HG03521 (cell line): ENCODE data around the gene MGAM2.

Experiments
- ATAC-seq: cut with Tn5 transposase; IDR thresholded peaks from one replicate; pipeline ENCODE4 v1.9.1; 2021; ENCODE audit warnings: mild to moderate bottlenecking, moderate library complexity; ENCODE audit not compliant: unreplicated experiment

The MGAM2 gene

DNA sequence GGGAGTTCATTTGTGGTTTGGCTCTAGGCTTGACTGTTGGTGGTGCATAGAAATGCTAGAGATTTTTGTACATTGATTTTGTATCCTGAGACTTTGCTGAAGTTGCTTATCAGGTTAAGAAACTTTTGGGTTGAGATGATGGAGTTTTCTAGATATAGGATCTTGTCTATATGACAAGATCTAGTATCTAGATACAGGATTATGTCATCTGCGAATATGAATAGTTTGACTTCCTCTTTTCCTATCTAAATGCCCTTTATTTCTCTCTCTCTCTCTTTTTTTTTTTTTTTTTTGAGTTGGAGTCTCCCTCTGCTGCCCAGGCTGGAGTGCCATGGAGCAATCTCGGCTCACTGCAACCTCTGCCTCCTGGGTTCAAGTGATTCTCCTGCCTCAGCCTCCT, 62.9 kb downstream of the MGAM2 start:
- ATAC-seq, result no peak

DNA sequence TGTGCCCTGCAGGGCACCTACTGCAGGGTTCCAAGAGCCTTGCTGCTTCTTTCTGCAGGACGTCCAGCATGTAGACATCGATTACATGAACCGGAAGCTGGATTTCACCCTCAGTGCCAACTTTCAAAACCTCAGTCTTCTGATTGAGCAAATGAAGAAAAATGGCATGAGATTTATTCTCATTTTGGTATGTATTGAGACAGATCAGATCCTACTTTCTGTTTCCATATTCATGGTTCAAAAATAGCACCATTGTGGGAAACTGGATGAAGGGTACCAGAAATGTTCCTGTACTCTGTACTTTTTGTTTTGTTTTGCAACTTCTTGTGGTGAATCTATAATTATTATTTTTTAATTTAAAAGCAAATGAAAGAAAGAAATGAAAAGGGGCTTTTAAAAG, 64.1 kb downstream of the MGAM2 start:
- no peak for ATAC-seq

DNA sequence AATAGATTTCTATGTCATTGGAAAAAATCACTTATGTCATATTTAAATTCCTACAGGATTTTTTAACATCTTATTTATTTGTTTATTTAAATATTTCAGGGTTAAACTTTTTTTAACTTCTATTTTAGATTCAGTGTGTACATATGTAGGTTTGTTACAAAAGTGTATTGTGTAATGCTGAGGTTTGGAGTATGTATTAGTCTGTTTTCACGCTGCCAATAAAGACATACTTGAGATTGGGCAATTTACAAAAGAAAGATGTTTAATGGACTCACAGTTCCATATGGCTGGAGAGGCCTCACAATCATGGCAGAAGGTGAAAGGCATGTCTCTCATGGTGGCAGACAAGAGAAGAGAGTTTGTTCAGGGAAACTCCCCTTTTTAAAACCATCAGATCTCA, 65.4 kb downstream of the MGAM2 start:
- ATAC-seq, result no peak

DNA sequence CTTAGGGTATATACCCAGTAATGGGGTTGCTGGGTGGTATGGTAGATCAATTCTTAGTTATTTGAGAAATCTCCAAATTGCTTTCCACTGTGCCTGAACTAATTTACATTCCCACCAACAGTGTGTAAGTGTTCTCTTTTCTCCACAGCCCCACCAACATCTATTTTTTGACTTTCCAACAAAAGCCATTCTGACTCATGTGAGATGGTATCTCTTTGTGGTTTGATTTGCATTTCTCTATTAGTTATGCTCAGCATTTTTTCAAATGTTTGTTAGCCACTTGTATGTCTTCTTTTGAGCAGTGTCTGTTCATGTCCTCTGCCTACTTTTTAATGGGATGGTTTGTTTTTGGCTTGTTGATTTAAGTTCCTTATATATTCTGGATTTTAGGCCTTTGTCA, 66.4 kb downstream of the MGAM2 start:
- no peak for ATAC-seq

GRCh38 chr7:142180426-142180825, 68.9 kb downstream of the MGAM2 start:
- ATAC-seq, result no peak

GRCh38 chr7:142181211-142181610, 69.7 kb downstream of the MGAM2 start:
- no peak for ATAC-seq

DNA sequence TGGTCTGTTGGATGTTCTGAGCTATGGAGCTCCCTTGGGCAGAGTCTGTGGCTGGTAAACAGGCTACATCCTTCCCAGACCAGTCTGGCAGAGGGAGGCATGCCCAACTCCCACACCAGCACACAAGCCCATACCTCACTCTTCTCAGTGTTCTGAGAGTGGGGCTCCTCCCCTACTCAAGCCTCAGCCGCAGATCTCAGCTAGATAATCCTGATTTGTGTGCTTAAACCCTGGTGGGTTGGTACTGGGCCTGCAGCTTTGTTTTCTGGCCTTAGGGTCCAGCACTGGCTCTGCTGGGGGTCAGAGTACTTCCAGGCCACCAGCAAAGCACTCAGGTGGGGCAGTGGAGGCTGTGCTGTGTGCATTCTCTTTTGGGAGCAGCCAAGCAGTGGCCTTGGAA, 70.4 kb downstream of the MGAM2 start:
- ATAC-seq, result no peak

- no peak for ATAC-seq
These were observed 73.6 kb downstream of the MGAM2 start for GRCh38 chr7:142185069-142185468.

- no peak for ATAC-seq
These were observed 74.3 kb downstream of the MGAM2 start for GRCh38 chr7:142185801-142186200.

- no peak for ATAC-seq
These were observed 76.6 kb downstream of the MGAM2 start for GRCh38 chr7:142188154-142188553.

- no peak for ATAC-seq
These were observed 77.3 kb downstream of the MGAM2 start for GRCh38 chr7:142188846-142189245.

- ATAC-seq, result no peak
These were observed 82.7 kb downstream of the MGAM2 start for GRCh38 chr7:142194201-142194600.

GRCh38 chr7:142196066-142196840, 84.7 kb downstream of the MGAM2 start:
- no peak for ATAC-seq

DNA sequence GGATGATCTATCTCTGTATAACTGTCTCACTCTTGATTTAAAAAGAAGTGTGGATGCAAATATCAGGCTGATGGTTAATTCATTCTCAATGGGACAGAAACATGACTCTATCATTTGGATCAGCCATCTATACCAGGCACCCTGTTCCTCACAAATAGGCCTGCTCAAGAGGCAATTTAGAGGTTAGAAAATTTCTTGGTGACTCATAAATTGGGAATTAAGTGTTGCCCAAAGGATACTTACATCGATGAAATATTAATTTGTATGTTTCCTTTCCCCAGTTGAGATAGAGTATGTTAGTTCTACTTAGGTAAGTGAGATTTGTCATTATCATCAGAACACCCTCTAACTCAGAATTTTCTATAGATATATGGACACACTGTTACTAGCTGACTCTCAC, 88.7 kb downstream of the MGAM2 start:
- no peak for ATAC-seq

DNA sequence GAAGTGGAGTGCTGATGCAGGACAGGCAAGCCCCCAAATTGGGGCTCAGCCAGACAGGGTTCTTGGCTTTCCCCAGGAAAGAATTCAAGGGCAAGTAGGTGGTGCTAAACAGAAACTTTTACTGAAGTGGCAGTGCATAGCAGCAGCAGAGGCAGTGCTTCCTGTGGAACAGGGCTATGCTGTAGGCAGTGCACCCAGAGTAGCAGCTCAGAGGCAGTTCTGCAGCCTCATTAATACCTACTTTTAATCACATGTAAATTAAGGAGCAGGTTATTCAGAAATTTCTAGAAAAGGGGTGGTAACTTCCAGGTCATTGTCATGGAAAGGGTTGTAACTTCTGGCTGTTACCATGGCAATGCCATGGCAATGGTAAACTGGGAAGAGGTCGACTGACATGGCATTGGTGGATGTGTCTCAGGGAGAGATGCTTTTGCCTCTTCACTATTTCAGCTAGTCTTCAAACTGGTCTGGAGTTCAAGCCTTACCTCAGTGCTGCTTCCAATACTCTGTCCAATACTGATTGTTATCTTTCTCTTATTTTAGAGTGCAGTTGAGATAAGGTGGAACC, 117.1 kb downstream of the MGAM2 start:
- no peak for ATAC-seq

GRCh38 chr7:142231716-142232115, 120.2 kb downstream of the MGAM2 start:
- ATAC-seq, result no peak

DNA sequence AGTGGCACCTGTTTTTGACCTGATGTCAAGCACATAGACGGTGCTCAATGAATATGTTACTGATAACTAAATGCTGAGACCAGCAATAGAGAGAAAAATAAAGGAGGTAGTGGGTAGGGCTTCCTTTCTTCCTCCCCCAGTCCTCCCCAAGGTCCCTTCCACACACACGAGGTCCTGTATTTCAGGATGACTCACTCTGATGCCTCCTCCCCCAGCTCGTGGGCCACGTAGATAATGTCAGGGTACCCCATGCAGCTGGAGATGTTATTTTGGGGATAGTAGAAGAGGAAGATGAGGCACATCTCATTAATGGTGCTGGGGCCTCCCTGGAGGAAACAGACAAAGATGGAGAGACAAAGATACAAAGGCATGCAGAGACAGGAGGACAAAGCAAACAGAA, 129.0 kb downstream of the MGAM2 start:
- ATAC-seq, result no peak

- ATAC-seq, result no peak
These were observed 132.3 kb downstream of the MGAM2 start for GRCh38 chr7:142243823-142244222.

DNA sequence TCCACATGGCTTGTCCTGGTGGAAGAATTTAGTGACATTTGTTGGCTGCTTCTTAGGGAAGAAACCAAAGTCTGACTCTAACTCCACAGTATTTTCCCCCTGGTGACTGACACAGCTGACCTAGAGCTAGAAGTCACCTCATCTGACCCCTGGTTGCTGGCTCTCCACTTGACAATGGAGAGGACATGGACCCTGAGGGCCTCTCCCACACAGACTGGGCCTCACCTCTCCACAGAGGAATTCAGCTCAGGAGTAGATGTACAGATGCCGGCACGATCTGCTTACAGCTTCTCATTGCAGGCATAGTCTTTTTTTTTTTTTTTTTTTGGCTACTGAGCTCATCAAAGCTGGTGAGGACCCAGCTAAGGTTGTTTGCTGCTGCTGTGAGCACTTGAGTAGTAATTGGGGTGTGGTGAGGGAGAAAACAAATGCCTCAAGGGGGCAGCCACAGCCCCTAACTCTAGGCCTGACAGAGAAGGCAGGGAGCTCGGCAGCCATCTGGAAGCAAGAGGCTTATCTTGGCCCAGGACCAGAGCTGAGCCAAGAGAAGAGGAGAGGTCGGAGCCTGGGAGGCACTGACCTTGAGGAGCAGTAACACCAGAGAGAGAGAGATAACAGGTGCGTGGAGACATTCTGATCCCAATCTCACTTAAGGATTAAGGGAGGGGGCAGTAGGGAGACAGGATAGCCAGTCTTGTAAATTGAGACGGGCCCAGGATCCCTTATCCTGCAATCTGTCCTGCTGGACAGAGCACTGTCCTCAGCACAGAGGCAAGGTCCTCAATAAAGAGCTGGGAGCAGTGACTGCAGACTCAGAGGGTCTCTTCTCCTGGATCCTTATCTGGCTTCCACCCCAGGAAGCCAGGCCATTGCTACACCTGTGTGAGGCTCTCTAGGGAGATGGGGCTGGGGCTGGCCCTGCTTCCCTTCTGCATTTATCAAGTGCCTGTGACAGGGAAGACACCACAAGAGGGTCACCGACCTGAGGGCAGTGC, 136.9 kb downstream of the MGAM2 start:
- no peak for ATAC-seq

DNA sequence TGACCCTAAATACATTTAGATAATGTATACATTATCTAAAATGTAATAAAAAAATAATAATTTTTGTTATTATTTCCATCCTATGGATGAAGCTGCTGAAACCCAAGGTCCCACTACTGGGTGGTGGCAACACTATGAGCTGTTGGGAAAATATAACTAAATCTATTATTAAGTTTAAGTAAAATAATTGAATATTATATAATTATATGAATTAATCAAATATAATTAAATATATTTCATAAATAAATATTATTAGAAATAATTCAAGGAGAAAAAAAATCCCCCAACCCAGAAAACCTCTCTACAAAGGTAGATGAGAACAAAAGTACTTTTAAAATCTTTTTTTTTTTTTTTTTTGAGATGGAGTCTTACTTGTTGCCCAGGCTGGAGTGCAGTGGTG, 138.4 kb downstream of the MGAM2 start:
- no peak for ATAC-seq

- ATAC-seq, result no peak
These were observed 139.2 kb downstream of the MGAM2 start for GRCh38 chr7:142250705-142251104.

- no peak for ATAC-seq
These were observed 146.4 kb downstream of the MGAM2 start, which contains the start of gene PRSS58 for GRCh38 chr7:142257958-142258357. Gene PRSS58, minus strand, starts transcription at chr7:142258058. Its CDS starts 351 bp downstream, at chr7:142257707.
